Fibroblast of villous mesenchyme (primary cell): ENCODE data around the gene FLYWCH1. TPM values are rescaled to one million over a fixed set of nuclear protein-coding genes. Genes with fewer than 3 reads are reported as not detected.
A peak's percentile ranks its signal among the peaks of the same experiment; 100 is the strongest.

Source experiments
- DNase-seq: peaks from one replicate; pipeline ENCODE4 v3.0.0-alpha.2; 2010; ENCODE audit warnings: low read depth
- H3K4me3 ChIP-seq: 2 replicates; pipeline ENCODE4 v1.5.1; 2011; ENCODE audit warnings: low read depth, mild to moderate bottlenecking, low read length
- total RNA-seq: library from RNA; depleted of rRNA; stranded (reverse); fragments of >200 nt; gene quantifications from 2 replicates; pipeline ENCODE4 v1.2.3, GENCODE V29; 2012
- TF ChIP-seq, protein P1 (sequence below): IDR thresholded peaks from 2 replicates; pipeline ENCODE4 v1.5.1; 2012; ENCODE audit warnings: low read depth, mild to moderate bottlenecking, low read length; ENCODE audit not compliant: insufficient read depth

FLYWCH1 gene
- total RNA-seq, 1 donor = 25.9 TPM

DNA sequence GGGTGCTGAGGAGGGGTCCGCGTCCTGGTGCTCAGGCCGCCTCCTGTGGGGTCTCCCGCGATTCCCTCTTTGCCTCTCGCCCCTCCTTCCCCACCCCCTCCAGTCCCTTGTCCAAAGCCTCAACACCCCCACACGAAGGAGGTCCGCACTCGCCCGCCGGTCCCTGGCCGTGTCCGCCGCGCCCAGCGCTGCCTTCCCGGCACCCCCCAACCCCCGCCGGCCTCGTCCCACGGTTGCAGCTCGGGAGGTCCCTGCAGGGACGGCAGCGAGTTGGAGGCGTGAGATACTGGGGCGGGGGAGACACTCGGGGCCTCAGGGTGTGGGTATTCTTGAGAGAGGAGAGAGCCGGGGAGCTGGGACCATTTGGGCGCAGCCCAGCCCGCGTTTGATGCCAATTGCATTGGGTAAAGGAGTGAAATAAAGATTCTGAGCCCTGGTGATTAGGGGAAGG, 28.2 kb upstream of the FLYWCH1 start:
- H3K4me3 ChIP-seq = peak overlapping the region; percentile 89
- peak; percentile 23 for DNase-seq
- TF ChIP-seq, protein P1, sequence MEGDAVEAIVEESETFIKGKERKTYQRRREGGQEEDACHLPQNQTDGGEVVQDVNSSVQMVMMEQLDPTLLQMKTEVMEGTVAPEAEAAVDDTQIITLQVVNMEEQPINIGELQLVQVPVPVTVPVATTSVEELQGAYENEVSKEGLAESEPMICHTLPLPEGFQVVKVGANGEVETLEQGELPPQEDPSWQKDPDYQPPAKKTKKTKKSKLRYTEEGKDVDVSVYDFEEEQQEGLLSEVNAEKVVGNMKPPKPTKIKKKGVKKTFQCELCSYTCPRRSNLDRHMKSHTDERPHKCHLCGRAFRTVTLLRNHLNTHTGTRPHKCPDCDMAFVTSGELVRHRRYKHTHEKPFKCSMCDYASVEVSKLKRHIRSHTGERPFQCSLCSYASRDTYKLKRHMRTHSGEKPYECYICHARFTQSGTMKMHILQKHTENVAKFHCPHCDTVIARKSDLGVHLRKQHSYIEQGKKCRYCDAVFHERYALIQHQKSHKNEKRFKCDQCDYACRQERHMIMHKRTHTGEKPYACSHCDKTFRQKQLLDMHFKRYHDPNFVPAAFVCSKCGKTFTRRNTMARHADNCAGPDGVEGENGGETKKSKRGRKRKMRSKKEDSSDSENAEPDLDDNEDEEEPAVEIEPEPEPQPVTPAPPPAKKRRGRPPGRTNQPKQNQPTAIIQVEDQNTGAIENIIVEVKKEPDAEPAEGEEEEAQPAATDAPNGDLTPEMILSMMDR = no peak

DNA sequence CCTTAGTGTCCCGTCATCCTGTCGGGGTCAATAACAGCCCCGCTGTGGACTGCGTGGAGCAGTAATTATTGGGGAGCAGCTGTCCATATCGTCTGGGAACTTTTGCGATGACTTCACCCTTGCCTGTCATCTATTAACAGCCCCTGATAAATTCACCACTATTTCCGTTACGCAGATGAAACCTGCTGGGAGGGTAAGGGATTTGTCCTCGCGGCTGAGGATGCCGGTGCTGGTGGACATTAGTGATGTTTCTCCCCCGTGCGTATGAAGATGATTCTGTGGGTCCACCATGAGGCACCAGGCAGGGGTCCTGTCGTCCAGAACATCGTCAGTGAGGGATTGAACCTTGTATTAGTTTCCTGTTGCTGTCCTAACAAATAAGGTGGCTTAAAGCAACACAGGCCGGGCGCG, 27.7 kb upstream of the FLYWCH1 start:
- TF ChIP-seq, protein P1 = no peak
- peak; percentile 63 for DNase-seq
- peak overlapping the region; percentile 89 for H3K4me3 ChIP-seq

- TF ChIP-seq, protein P1 = no peak
- no peak overlapping the region for H3K4me3 ChIP-seq
- no peak for DNase-seq
These were observed 17.5 kb upstream of the FLYWCH1 start for GRCh38 chr16:2894231-2894630.

GRCh38 chr16:2895813-2896212, 15.9 kb upstream of the FLYWCH1 start:
- TF ChIP-seq, protein P1 = no peak
- no peak overlapping the region for H3K4me3 ChIP-seq
- DNase-seq = no peak

GRCh38 chr16:2896480-2897010, 15.2 kb upstream of the FLYWCH1 start:
- TF ChIP-seq, protein P1 = no peak
- DNase-seq = no peak
- H3K4me3 ChIP-seq = no peak overlapping the region

GRCh38 chr16:2897110-2897509, 14.6 kb upstream of the FLYWCH1 start:
- H3K4me3 ChIP-seq = no peak overlapping the region
- DNase-seq = no peak
- TF ChIP-seq, protein P1 = no peak
